NT2/D1 (cell line): ENCODE measurements around the gene CD2AP.

Experiments
- SUZ12 ChIP-seq: IDR thresholded peaks from 2 replicates; pipeline ENCODE4 v1.6.1; 2011; ENCODE audit not compliant: insufficient read length, insufficient read depth; ENCODE audit errors: extremely low read depth
- YY1 ChIP-seq: IDR thresholded peaks from 2 replicates; pipeline ENCODE4 v1.6.1; 2011; ENCODE audit not compliant: insufficient read length, insufficient read depth
- ZNF274 ChIP-seq: IDR thresholded peaks from 2 replicates; pipeline ENCODE4 v1.6.1; 2011; ENCODE audit warnings: mild to moderate bottlenecking, low read depth, low read length

- TF ChIP-seq SUZ12 (no peak), YY1 (no peak), ZNF274 (no peak)
Measured at GRCh38 chr6:47428288-47428687, 49.3 kb upstream of the CD2AP start.
